ENCODE measurements around the gene RCOR2. TPM values are rescaled to one million over a fixed set of nuclear protein-coding genes. Genes with fewer than 3 reads are reported as not detected.

Gene RCOR2
- total and polyA plus RNA-seq, 2 experiments from 2014 or later: 5.5 to 66.9 TPM

DNA sequence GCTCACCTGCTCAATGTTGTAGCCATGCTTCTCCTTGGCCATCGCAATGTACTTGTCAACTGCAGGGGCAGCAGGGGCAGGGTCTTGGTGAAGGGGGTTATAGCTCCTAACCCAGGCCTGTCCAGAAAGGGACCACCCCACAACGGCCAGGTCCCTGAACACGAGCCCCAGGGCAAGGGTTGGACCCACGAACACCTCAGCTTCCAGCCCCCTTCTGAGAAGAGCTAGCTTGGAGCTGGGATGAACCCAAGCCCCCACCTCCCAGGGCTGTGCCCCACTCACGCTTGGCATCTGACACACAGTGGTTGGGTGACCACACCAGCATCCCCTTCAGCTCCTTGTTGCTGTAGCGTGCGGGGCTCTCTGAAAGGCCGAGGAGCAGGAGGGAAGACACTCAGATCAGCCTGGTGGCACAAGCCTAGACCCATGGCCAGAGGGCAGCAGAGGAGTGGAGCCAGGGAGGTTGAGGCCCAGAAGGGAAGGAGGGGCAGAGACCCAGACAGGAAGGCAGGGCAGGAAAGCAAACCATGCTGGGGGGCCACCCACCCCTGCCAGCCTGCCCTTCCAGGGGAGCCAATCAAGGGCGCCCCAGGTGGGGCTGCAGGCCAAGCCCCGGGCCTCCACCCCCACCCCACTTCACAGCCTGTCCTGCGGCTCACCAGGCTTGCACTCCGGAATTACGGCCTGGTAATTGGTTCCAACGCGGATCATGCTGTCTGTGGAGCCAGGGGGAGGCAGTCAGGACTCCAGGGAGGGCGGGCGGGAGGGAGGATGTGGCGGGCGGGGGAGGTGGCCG lies 1.9 kb downstream of the RCOR2 start:
- ATAC-seq (no peak), DNase-seq (ENCODE audit: low spot score) (peak; percentile 34)
- H3K36me3 Mint-ChIP-seq (ENCODE audit: low read depth): peaks cover 33% of the 10 kb centered on the region
- Histone ChIP-seq H4K20me1 (replicated peaks; ENCODE audit: insufficient read depth) (peaks cover 6% of the 10 kb centered on the region; the same call in 1 of the 2 replicates), H3K36me3 (ENCODE audit: insufficient read depth) (peaks cover 8% of the 10 kb centered on the region; the same call in 1 of the 2 replicates), H2AFZ (no peak overlapping the region), H3K4me2 (peak overlapping the region; percentile 98), H3K27ac (ENCODE audit: low read depth) (0 out of 2 replicates have a peak overlapping the region, but pooled peaks have one; percentile 69), H3F3A (replicated peaks; ENCODE audit: low read depth) (peaks cover 38% of the 10 kb centered on the region), H3K27me3 (ENCODE audit: insufficient read depth) (no peaks in the 10 kb centered on the region), H3K79me2 (replicated peaks; ENCODE audit: insufficient read depth) (peaks cover 16% of the 10 kb centered on the region), H3K9me2 (ENCODE audit: insufficient read depth) (no peaks in the 10 kb centered on the region), H3K4me3 (peak overlapping the region; percentile 96), H3K4me1 (ENCODE audit: insufficient read depth) (peaks cover 33% of the 10 kb centered on the region)
- H3K27me3 Mint-ChIP-seq (ENCODE audit: insufficient read depth, low read depth, poor library complexity): peaks cover 27% of the 10 kb centered on the region
- H3K27ac Mint-ChIP-seq: no peak overlapping the region
- TF ChIP-seq, protein P1, sequence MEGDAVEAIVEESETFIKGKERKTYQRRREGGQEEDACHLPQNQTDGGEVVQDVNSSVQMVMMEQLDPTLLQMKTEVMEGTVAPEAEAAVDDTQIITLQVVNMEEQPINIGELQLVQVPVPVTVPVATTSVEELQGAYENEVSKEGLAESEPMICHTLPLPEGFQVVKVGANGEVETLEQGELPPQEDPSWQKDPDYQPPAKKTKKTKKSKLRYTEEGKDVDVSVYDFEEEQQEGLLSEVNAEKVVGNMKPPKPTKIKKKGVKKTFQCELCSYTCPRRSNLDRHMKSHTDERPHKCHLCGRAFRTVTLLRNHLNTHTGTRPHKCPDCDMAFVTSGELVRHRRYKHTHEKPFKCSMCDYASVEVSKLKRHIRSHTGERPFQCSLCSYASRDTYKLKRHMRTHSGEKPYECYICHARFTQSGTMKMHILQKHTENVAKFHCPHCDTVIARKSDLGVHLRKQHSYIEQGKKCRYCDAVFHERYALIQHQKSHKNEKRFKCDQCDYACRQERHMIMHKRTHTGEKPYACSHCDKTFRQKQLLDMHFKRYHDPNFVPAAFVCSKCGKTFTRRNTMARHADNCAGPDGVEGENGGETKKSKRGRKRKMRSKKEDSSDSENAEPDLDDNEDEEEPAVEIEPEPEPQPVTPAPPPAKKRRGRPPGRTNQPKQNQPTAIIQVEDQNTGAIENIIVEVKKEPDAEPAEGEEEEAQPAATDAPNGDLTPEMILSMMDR (conservative IDR thresholded peaks at IDR 0.05; ENCODE audit: low read depth in 2 of 2): peak in 1 of 2 experiments; percentile 23; a peak in 2 of 4 replicates
- TF ChIP-seq POLR2AphosphoS5 (IDR thresholded peaks at IDR 0.05; ENCODE audit: low read depth): no peak
- H3K4me3 Mint-ChIP-seq: peak overlapping the region; percentile 94
- no peaks in the 10 kb centered on the region; the same call in 2 of the 3 replicates for H3K9me3 Mint-ChIP-seq
- H3K4me1 Mint-ChIP-seq: peaks cover 34% of the 10 kb centered on the region

DNA sequence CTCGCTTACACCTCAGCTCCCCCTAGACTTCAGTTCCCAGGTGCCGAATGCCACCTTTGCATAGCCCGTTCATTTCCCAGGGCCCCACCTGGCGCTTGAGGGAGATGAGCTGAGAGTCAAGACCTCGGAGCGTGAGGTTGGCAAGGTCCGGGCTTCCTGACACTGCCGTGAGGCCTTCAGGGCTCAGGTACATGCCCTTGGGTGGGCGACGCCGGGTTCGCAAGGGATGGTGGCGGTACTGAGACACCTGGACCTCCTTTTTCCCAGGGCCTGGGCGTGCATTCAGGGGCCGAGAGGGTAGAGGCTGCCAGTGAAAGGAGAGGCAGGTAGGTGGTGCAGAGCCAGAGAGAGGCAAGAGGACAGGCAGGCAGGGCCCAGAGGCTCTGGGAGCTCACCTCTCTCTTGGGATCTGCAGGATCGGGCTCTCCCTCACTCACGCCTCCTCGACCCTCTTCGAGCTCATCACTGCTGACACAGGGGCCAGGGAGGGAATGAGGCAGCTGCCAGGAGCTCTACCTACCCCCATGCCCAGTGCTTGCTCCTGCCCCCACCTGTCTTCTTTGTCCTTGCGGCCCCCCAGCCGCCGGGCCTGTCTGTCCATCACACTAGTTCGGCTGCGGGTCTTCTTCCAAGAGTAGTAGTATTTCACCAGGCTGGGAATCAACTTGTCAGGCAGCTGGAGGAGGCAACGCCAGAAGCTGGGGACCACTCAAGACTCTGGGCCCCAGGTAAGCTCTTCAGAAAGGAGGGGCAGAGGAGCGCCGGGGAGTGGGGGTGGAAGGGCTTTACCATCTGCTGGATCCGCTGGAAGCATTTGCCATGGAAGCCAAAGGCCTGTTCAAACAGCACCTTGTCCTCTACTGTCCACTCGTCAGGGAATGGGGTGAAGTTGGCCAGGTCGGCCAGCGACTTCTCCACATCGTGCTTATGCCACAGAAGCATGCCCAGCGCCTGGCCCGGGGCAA lies 2.8 kb downstream of the RCOR2 start:
- Mint-ChIP-seq H3K27me3 (ENCODE audit: insufficient read depth, low read depth, poor library complexity) (peaks cover 29% of the 10 kb centered on the region), H3K4me3 (peak overlapping the region; percentile 44; the same call in 2 of the 3 replicates), H3K4me1 (peaks cover 38% of the 10 kb centered on the region), H3K36me3 (ENCODE audit: low read depth) (peaks cover 33% of the 10 kb centered on the region), H3K27ac (no peak overlapping the region), H3K9me3 (no peaks in the 10 kb centered on the region; the same call in 2 of the 3 replicates)
- Histone ChIP-seq H3K36me3 (ENCODE audit: insufficient read depth) (peaks cover 8% of the 10 kb centered on the region; the same call in 1 of the 2 replicates), H3K9me2 (ENCODE audit: insufficient read depth) (no peaks in the 10 kb centered on the region), H3K4me2 (no peak overlapping the region), H3K27me3 (ENCODE audit: insufficient read depth) (no peaks in the 10 kb centered on the region), H3F3A (replicated peaks; ENCODE audit: low read depth) (peaks cover 35% of the 10 kb centered on the region), H3K4me1 (ENCODE audit: insufficient read depth) (peaks cover 35% of the 10 kb centered on the region), H4K20me1 (replicated peaks; ENCODE audit: insufficient read depth) (peaks cover 7% of the 10 kb centered on the region; the same call in 1 of the 2 replicates), H3K79me2 (replicated peaks; ENCODE audit: insufficient read depth) (peaks cover 16% of the 10 kb centered on the region), H3K27ac (ENCODE audit: low read depth) (0 out of 2 replicates have a peak overlapping the region, but pooled peaks have one; percentile 26), H2AFZ (no peak overlapping the region), H3K4me3 (no peak overlapping the region)
- no peak for ATAC-seq
- no peak for DNase-seq (ENCODE audit: low spot score)
- TF ChIP-seq, protein P2, sequence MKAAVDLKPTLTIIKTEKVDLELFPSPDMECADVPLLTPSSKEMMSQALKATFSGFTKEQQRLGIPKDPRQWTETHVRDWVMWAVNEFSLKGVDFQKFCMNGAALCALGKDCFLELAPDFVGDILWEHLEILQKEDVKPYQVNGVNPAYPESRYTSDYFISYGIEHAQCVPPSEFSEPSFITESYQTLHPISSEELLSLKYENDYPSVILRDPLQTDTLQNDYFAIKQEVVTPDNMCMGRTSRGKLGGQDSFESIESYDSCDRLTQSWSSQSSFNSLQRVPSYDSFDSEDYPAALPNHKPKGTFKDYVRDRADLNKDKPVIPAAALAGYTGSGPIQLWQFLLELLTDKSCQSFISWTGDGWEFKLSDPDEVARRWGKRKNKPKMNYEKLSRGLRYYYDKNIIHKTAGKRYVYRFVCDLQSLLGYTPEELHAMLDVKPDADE (IDR thresholded peaks at IDR 0.05): no peak
- TF ChIP-seq, protein P3, sequence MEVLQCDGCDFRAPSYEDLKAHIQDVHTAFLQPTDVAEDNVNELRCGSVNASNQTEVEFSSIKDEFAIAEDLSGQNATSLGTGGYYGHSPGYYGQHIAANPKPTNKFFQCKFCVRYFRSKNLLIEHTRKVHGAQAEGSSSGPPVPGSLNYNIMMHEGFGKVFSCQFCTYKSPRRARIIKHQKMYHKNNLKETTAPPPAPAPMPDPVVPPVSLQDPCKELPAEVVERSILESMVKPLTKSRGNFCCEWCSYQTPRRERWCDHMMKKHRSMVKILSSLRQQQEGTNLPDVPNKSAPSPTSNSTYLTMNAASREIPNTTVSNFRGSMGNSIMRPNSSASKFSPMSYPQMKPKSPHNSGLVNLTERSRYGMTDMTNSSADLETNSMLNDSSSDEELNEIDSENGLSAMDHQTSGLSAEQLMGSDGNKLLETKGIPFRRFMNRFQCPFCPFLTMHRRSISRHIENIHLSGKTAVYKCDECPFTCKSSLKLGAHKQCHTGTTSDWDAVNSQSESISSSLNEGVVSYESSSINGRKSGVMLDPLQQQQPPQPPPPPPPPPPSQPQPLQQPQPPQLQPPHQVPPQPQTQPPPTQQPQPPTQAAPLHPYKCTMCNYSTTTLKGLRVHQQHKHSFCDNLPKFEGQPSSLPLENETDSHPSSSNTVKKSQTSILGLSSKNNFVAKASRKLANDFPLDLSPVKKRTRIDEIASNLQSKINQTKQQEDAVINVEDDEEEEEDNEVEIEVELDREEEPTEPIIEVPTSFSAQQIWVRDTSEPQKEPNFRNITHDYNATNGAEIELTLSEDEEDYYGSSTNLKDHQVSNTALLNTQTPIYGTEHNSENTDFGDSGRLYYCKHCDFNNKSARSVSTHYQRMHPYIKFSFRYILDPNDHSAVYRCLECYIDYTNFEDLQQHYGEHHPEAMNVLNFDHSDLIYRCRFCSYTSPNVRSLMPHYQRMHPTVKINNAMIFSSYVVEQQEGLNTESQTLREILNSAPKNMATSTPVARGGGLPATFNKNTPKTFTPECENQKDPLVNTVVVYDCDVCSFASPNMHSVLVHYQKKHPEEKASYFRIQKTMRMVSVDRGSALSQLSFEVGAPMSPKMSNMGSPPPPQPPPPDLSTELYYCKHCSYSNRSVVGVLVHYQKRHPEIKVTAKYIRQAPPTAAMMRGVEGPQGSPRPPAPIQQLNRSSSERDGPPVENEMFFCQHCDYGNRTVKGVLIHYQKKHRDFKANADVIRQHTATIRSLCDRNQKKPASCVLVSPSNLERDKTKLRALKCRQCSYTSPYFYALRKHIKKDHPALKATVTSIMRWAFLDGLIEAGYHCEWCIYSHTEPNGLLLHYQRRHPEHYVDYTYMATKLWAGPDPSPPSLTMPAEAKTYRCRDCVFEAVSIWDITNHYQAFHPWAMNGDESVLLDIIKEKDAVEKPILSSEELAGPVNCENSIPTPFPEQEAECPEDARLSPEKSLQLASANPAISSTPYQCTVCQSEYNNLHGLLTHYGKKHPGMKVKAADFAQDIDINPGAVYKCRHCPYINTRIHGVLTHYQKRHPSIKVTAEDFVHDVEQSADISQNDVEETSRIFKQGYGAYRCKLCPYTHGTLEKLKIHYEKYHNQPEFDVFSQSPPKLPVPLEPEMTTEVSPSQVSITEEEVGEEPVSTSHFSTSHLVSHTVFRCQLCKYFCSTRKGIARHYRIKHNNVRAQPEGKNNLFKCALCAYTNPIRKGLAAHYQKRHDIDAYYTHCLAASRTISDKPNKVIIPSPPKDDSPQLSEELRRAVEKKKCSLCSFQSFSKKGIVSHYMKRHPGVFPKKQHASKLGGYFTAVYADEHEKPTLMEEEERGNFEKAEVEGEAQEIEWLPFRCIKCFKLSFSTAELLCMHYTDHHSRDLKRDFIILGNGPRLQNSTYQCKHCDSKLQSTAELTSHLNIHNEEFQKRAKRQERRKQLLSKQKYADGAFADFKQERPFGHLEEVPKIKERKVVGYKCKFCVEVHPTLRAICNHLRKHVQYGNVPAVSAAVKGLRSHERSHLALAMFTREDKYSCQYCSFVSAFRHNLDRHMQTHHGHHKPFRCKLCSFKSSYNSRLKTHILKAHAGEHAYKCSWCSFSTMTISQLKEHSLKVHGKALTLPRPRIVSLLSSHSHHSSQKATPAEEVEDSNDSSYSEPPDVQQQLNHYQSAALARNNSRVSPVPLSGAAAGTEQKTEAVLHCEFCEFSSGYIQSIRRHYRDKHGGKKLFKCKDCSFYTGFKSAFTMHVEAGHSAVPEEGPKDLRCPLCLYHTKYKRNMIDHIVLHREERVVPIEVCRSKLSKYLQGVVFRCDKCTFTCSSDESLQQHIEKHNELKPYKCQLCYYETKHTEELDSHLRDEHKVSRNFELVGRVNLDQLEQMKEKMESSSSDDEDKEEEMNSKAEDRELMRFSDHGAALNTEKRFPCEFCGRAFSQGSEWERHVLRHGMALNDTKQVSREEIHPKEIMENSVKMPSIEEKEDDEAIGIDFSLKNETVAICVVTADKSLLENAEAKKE (CRISPR knock-in tag; IDR thresholded peaks at IDR 0.05): no peak
- TF ChIP-seq ZNF331 (CRISPR knock-in tag; IDR thresholded peaks at IDR 0.05; ENCODE audit: low read depth): no peak
- no peak for TF ChIP-seq ZNF114 (CRISPR knock-in tag; IDR thresholded peaks at IDR 0.05)
- no peak for TF ChIP-seq NANOG (IDR thresholded peaks at IDR 0.05; ENCODE audit: borderline replicate concordance)
- TF ChIP-seq EZH2 (IDR thresholded peaks at IDR 0.05; ENCODE audit: low read depth, unreplicated experiment): no peak
- no peak for TF ChIP-seq EZH2phosphoT487 (IDR thresholded peaks at IDR 0.05; ENCODE audit: unreplicated experiment)

Measured in GM23338 (cell line).